ENCODE data around the gene NDUFAF2.
"Not testable (repeated sequence)": the region's sequence is repeated elsewhere in the genome, so short reads cannot be mapped to it uniquely, and the experiment has no call there.

The NDUFAF2 gene

DNA sequence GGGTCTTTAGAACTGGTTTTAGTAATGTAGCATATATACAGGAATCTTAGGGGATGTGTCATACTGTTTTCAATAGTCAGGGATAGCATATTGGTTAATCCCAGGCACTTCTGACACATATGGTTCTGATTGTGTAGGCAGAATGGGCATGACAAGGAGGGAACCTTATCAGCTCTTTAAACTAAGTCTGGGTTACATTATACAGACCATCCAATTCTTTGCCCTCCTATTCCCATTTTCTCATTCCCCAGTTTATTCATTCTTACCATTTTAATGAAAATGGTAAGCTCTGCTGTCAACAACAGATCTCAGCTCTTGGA lies 85.1 kb downstream of the NDUFAF2 start:
- Histone ChIP-seq H3K4me3 (ENCODE audit: low read depth in 1 of 5, low read length in 5 of 5) (no peak overlapping the region), H3K27me3 (ENCODE audit: control insufficient read depth in 5 of 5, insufficient read depth in 4 of 5, low read length in 5 of 5) (no peaks in the 10 kb centered on the region)

DNA sequence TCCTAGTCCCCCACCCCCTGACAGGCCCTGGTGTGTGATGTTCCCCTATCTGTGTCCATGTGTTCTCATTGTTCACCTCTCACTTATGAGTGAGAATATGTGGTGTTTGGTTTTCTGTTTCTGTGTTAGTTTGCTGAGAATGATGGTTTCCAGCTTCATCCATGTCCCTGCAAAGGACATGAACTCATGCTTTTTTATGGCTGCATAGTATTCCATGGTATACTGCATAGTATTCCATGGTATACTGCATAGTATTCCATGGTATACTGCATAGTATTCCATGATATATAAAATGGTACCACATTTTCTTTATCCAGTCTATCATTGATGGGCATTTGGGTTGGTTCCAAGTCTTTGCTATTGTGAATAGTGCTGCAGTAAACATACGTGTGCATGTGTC lies 86.3 kb downstream of the NDUFAF2 start:
- not testable (repeated sequence) for H3K27me3 ChIP-seq (ENCODE audit: control insufficient read depth in 5 of 5, insufficient read depth in 4 of 5, low read length in 5 of 5); H3K4me1 ChIP-seq (ENCODE audit: control insufficient read depth in 5 of 5, insufficient read depth in 5 of 5, low read length in 5 of 5); H3K4me3 ChIP-seq (ENCODE audit: low read depth in 1 of 5, low read length in 5 of 5); H3K9me3 ChIP-seq (ENCODE audit: control insufficient read depth in 5 of 5, low read length in 5 of 5); H3K27ac ChIP-seq (ENCODE audit: low read depth, low read length); H3K9ac ChIP-seq (ENCODE audit: low read length in 5 of 5); H3K36me3 ChIP-seq (ENCODE audit: control insufficient read depth in 5 of 5, insufficient read depth in 5 of 5, low read length in 5 of 5)

More for the DNA sequence above, 85.1 kb downstream of the NDUFAF2 start:
- no peak overlapping the region for H3K27ac ChIP-seq (ENCODE audit: low read depth, low read length)
- H3K9ac ChIP-seq (ENCODE audit: low read length in 5 of 5), result no peak overlapping the region
- H3K9me3 ChIP-seq (ENCODE audit: control insufficient read depth in 5 of 5, low read length in 5 of 5), result no peaks in the 10 kb centered on the region
- no peaks in the 10 kb centered on the region for H3K4me1 ChIP-seq (ENCODE audit: control insufficient read depth in 5 of 5, insufficient read depth in 5 of 5, low read length in 5 of 5)
- no peaks in the 10 kb centered on the region for H3K36me3 ChIP-seq (ENCODE audit: control insufficient read depth in 5 of 5, insufficient read depth in 5 of 5, low read length in 5 of 5)

DNA sequence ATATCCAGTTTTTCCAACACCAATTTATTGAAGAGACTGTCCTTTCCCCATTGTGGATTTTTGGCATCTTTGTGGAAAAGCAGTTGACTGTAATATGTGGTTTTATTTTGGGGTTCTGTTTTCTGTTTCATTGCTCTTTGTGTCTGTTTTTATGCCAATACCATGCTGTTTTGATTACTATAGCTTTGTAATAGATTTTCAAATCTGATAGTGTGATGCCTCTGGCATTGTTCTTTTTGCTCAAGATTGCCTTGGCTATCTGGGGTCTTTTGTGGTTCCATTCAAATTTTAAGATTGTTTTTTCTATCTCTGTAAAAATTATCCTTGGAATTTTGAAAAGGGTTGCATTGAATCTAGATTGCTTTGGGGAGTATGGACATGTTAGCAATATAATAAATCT lies 99.5 kb downstream of the NDUFAF2 start:
- H3K9me3 ChIP-seq (ENCODE audit: control insufficient read depth in 5 of 5, low read length in 5 of 5), result peaks cover 0 to 4% (median 0%) of the 10 kb centered on the region in 5 donors

DNA sequence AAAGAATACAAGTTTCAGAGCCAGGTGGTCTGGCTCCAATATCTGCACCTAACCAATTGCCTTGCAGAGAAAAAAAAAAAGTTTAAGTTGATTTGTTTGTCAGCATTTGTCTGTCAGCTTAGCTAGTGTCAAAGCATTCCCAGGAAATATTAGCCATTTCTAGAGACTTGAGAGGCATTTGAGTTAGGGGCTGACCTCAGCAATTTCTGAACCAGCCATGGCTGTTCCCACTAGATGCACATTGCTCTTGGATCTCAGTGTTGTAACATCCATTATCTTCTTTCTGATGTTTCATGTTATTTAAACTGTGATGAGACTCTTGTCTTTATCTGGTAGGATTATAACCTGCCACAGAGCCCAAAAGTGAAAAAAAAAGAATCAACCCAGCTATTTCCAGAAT lies 102.3 kb downstream of the NDUFAF2 start:
- Histone ChIP-seq H3K36me3 (ENCODE audit: control insufficient read depth in 5 of 5, insufficient read depth in 5 of 5, low read length in 5 of 5) (no peaks in the 10 kb centered on the region), H3K27ac (ENCODE audit: low read depth, low read length) (no peak overlapping the region), H3K4me1 (ENCODE audit: control insufficient read depth in 5 of 5, insufficient read depth in 5 of 5, low read length in 5 of 5) (no peaks in the 10 kb centered on the region), H3K27me3 (ENCODE audit: control insufficient read depth in 5 of 5, insufficient read depth in 4 of 5, low read length in 5 of 5) (no peaks in the 10 kb centered on the region), H3K4me3 (ENCODE audit: low read depth in 1 of 5, low read length in 5 of 5) (no peak overlapping the region), H3K9ac (ENCODE audit: low read length in 5 of 5) (no peak overlapping the region), H3K9me3 (ENCODE audit: control insufficient read depth in 5 of 5, low read length in 5 of 5) (peaks cover 0 to 4% (median 0%) of the 10 kb centered on the region in 5 donors)

More for the DNA sequence above, 99.5 kb downstream of the NDUFAF2 start:
- H3K4me3 ChIP-seq (ENCODE audit: low read depth in 1 of 5, low read length in 5 of 5), result no peak overlapping the region
- no peak overlapping the region for H3K9ac ChIP-seq (ENCODE audit: low read length in 5 of 5)
- H3K4me1 ChIP-seq (ENCODE audit: control insufficient read depth in 5 of 5, insufficient read depth in 5 of 5, low read length in 5 of 5), result no peaks in the 10 kb centered on the region
- H3K27ac ChIP-seq (ENCODE audit: low read depth, low read length), result no peak overlapping the region
- no peaks in the 10 kb centered on the region for H3K27me3 ChIP-seq (ENCODE audit: control insufficient read depth in 5 of 5, insufficient read depth in 4 of 5, low read length in 5 of 5)
- no peaks in the 10 kb centered on the region for H3K36me3 ChIP-seq (ENCODE audit: control insufficient read depth in 5 of 5, insufficient read depth in 5 of 5, low read length in 5 of 5)

DNA sequence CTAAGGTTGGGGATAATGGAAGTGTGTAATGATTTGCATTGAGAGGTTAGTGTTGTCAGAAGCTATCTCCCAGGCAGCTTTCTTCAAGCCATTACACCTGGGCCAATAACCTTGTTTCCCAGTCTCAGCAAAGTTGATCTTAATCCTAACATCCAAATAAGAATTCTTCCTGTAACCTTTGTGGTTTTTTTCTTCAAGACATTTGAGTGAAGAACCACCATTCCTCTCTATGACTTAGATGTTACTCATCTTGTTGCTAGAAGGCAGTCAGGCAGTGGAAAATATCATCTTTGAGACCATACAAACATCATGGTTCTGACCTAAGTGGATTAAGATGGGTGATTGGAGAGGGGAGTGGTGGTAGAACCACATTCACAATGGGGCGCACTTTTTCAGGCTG lies 103.5 kb downstream of the NDUFAF2 start:
- peaks cover 0 to 4% (median 0%) of the 10 kb centered on the region in 5 donors for H3K9me3 ChIP-seq (ENCODE audit: control insufficient read depth in 5 of 5, low read length in 5 of 5)
- no peaks in the 10 kb centered on the region for H3K36me3 ChIP-seq (ENCODE audit: control insufficient read depth in 5 of 5, insufficient read depth in 5 of 5, low read length in 5 of 5)
- H3K27me3 ChIP-seq (ENCODE audit: control insufficient read depth in 5 of 5, insufficient read depth in 4 of 5, low read length in 5 of 5), result no peaks in the 10 kb centered on the region
- no peak overlapping the region for H3K4me3 ChIP-seq (ENCODE audit: low read depth in 1 of 5, low read length in 5 of 5)
- H3K27ac ChIP-seq (ENCODE audit: low read depth, low read length), result no peak overlapping the region
- H3K4me1 ChIP-seq (ENCODE audit: control insufficient read depth in 5 of 5, insufficient read depth in 5 of 5, low read length in 5 of 5), result no peaks in the 10 kb centered on the region
- H3K9ac ChIP-seq (ENCODE audit: low read length in 5 of 5), result no peak overlapping the region

DNA sequence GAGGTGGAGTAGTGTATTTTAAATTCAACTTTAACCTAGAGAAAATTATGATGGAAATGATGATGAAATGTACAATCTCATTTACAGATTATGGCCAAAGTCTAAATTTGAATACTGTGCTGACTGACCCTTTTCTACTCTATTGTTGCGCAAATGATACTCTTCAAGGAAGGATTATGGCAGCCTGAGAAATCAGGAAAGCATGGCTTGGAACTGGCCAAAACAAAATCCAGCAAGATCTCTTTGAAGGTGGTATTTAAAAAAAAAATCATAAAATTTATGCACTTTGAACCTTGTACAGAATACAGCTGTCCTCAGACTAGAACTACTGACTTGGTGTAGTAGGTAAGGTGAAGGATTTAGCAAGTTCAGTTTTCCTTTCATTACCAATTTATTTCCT lies 105.3 kb downstream of the NDUFAF2 start:
- no peaks in the 10 kb centered on the region for H3K9me3 ChIP-seq (ENCODE audit: control insufficient read depth in 5 of 5, low read length in 5 of 5)
- no peaks in the 10 kb centered on the region for H3K36me3 ChIP-seq (ENCODE audit: control insufficient read depth in 5 of 5, insufficient read depth in 5 of 5, low read length in 5 of 5)
- no peak overlapping the region for H3K27ac ChIP-seq (ENCODE audit: low read depth, low read length)
- no peak overlapping the region for H3K4me3 ChIP-seq (ENCODE audit: low read depth in 1 of 5, low read length in 5 of 5)
- no peaks in the 10 kb centered on the region for H3K4me1 ChIP-seq (ENCODE audit: control insufficient read depth in 5 of 5, insufficient read depth in 5 of 5, low read length in 5 of 5)
- no peak overlapping the region for H3K9ac ChIP-seq (ENCODE audit: low read length in 5 of 5)
- no peaks in the 10 kb centered on the region for H3K27me3 ChIP-seq (ENCODE audit: control insufficient read depth in 5 of 5, insufficient read depth in 4 of 5, low read length in 5 of 5)

DNA sequence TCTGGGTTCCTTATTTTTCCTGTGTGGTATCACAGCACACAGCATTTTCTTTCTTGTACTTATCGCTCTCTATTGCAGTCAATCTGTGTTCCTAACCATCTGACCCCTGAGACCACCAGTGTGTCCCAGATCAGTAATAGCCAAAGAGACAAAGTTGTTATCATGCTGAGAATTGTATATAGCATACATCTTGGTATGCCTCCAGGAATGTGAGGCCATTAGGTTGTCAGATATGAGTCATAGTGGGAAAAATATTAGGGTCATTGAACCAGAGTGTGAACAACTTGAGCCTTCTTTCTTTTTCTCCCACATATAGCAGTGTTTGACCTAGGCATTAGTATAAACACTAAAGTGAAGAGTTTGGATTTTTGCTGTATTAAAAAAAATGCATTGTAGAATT lies 106.3 kb downstream of the NDUFAF2 start:
- Histone ChIP-seq H3K4me1 (ENCODE audit: control insufficient read depth in 5 of 5, insufficient read depth in 5 of 5, low read length in 5 of 5) (no peaks in the 10 kb centered on the region), H3K27me3 (ENCODE audit: control insufficient read depth in 5 of 5, insufficient read depth in 4 of 5, low read length in 5 of 5) (no peaks in the 10 kb centered on the region), H3K27ac (ENCODE audit: low read depth, low read length) (no peak overlapping the region), H3K9me3 (ENCODE audit: control insufficient read depth in 5 of 5, low read length in 5 of 5) (no peaks in the 10 kb centered on the region), H3K9ac (ENCODE audit: low read length in 5 of 5) (no peak overlapping the region), H3K4me3 (ENCODE audit: low read depth in 1 of 5, low read length in 5 of 5) (no peak overlapping the region), H3K36me3 (ENCODE audit: control insufficient read depth in 5 of 5, insufficient read depth in 5 of 5, low read length in 5 of 5) (no peaks in the 10 kb centered on the region)

DNA sequence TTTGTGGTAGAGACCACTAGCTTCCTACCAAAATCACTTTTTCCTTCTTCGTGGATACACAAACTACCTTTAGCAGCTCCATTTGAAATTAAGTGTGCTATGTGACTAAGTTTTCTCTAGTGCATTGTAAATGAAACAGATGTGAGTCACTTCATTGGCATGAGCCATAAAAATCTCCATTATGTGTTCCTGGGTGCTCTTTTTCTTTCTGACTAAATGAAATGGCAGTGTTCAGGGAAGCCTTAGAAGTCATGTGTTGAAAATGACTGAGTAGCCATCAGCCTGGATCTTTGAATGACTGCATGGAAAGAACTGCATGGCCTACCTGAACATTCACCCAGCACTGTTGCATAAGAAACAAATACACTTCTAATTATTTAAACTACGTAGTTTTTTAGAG lies 107.9 kb downstream of the NDUFAF2 start:
- Histone ChIP-seq H3K4me3 (ENCODE audit: low read depth in 1 of 5, low read length in 5 of 5) (no peak overlapping the region), H3K9ac (ENCODE audit: low read length in 5 of 5) (no peak overlapping the region), H3K4me1 (ENCODE audit: control insufficient read depth in 5 of 5, insufficient read depth in 5 of 5, low read length in 5 of 5) (no peaks in the 10 kb centered on the region), H3K36me3 (ENCODE audit: control insufficient read depth in 5 of 5, insufficient read depth in 5 of 5, low read length in 5 of 5) (no peaks in the 10 kb centered on the region), H3K27me3 (ENCODE audit: control insufficient read depth in 5 of 5, insufficient read depth in 4 of 5, low read length in 5 of 5) (no peaks in the 10 kb centered on the region), H3K27ac (ENCODE audit: low read depth, low read length) (no peak overlapping the region), H3K9me3 (ENCODE audit: control insufficient read depth in 5 of 5, low read length in 5 of 5) (no peaks in the 10 kb centered on the region)

DNA sequence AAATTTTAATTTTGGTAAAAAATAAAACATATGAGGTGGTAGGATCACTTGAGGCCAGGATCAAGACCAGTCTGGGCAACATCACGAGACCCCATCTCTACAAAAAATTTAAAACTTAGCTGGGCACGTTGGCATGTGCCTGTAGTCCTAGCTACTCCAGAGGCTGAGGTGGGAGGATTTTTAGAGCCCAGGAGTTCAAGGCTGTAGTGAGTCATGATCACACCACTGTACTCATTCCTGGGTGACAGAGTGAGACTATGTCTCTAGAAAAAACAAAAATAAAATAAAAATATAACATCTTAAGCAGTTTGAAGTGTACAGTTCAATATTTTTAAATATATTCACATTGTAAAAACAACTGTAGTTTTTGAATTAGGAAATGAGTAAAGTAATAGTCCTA lies 108.9 kb downstream of the NDUFAF2 start:
- no peak overlapping the region for H3K4me3 ChIP-seq (ENCODE audit: low read depth in 1 of 5, low read length in 5 of 5)
- no peaks in the 10 kb centered on the region for H3K9me3 ChIP-seq (ENCODE audit: control insufficient read depth in 5 of 5, low read length in 5 of 5)
- no peaks in the 10 kb centered on the region for H3K27me3 ChIP-seq (ENCODE audit: control insufficient read depth in 5 of 5, insufficient read depth in 4 of 5, low read length in 5 of 5)
- no peak overlapping the region for H3K9ac ChIP-seq (ENCODE audit: low read length in 5 of 5)
- no peaks in the 10 kb centered on the region for H3K36me3 ChIP-seq (ENCODE audit: control insufficient read depth in 5 of 5, insufficient read depth in 5 of 5, low read length in 5 of 5)
- H3K27ac ChIP-seq (ENCODE audit: low read depth, low read length), result no peak overlapping the region
- no peaks in the 10 kb centered on the region for H3K4me1 ChIP-seq (ENCODE audit: control insufficient read depth in 5 of 5, insufficient read depth in 5 of 5, low read length in 5 of 5)

DNA sequence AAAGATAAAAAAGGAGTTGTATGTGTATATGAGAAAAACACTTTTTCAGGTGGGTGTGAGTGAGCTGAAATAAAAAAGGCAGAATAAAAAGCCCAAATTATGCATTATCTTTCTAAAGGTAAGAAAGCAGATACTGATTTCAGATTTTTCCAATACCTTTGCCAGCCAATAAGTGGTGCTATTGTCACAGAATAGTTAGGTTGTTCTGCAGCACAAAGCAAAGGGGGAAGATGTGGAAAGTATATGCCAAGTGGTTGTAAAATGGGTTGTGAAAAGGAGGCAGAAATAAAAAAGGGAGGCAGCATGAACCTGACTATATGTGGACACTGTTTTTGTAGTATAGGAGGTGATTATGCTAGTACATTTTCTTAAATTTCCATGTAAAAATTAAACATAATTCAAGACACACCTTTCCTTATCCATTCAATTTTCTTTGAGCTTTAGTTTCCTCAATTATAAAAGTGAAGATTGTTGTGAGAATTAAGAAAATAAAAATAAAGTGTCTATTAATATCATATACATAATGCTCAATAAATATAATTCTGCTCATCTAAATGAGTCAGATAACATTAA lies 110.5 kb downstream of the NDUFAF2 start:
- no peak overlapping the region for H3K9ac ChIP-seq (ENCODE audit: low read length in 5 of 5)
- no peak overlapping the region for H3K27ac ChIP-seq (ENCODE audit: low read depth, low read length)
- H3K9me3 ChIP-seq (ENCODE audit: control insufficient read depth in 5 of 5, low read length in 5 of 5), result no peaks in the 10 kb centered on the region
- peaks cover 0 to 4% (median 0%) of the 10 kb centered on the region in 5 donors for H3K36me3 ChIP-seq (ENCODE audit: control insufficient read depth in 5 of 5, insufficient read depth in 5 of 5, low read length in 5 of 5)
- no peaks in the 10 kb centered on the region for H3K4me1 ChIP-seq (ENCODE audit: control insufficient read depth in 5 of 5, insufficient read depth in 5 of 5, low read length in 5 of 5)
- H3K27me3 ChIP-seq (ENCODE audit: control insufficient read depth in 5 of 5, insufficient read depth in 4 of 5, low read length in 5 of 5), result no peaks in the 10 kb centered on the region
- H3K4me3 ChIP-seq (ENCODE audit: low read depth in 1 of 5, low read length in 5 of 5), result no peak overlapping the region

DNA sequence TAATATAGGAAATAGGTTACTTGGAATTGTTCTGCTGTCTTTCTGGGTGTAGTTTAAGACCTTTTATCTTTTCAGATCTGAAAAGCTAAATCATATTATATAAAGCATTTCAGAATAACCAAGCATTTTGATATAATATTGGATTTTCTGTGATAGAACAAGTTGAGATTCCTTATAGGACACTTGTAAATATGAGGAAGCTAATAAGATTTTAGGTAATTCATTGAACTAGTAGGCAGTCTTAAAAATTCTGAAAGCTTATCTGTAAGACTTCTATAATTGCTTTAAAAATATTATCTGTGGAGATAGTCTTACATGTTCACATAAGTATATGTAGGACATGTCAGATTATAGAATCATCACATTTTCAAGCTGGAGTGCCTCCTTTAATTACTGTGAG lies 114.5 kb downstream of the NDUFAF2 start:
- no peaks in the 10 kb centered on the region for H3K4me1 ChIP-seq (ENCODE audit: control insufficient read depth in 5 of 5, insufficient read depth in 5 of 5, low read length in 5 of 5)
- no peak overlapping the region for H3K4me3 ChIP-seq (ENCODE audit: low read depth in 1 of 5, low read length in 5 of 5)
- H3K9me3 ChIP-seq (ENCODE audit: control insufficient read depth in 5 of 5, low read length in 5 of 5), result no peaks in the 10 kb centered on the region
- H3K27ac ChIP-seq (ENCODE audit: low read depth, low read length), result no peak overlapping the region
- no peaks in the 10 kb centered on the region for H3K27me3 ChIP-seq (ENCODE audit: control insufficient read depth in 5 of 5, insufficient read depth in 4 of 5, low read length in 5 of 5)
- peaks cover 0 to 5% (median 0%) of the 10 kb centered on the region in 5 donors for H3K36me3 ChIP-seq (ENCODE audit: control insufficient read depth in 5 of 5, insufficient read depth in 5 of 5, low read length in 5 of 5)
- no peak overlapping the region for H3K9ac ChIP-seq (ENCODE audit: low read length in 5 of 5)
